BLaER1 treated with 17β-estradiol and CSF1 and Interleukin-3, amounts not matched to agents 10 nM and 100 nM (cell line): ENCODE results near the gene MAN1B1.
A peak's percentile ranks its signal among the peaks of the same experiment; 100 is the strongest.

ENCODE experiments used
- H3K27ac ChIP-seq, 11 experiments: shearing (Covaris generic); formaldehyde crosslinking; 2 replicates each; pipeline ENCODE4 v1.8.1; 2022
- H3K27me3 ChIP-seq, 11 experiments: shearing (Covaris generic); formaldehyde crosslinking; 2 replicates each; pipeline ENCODE4 v1.8.1; 2022
- H3K36me3 ChIP-seq, 11 experiments: shearing (Covaris generic); formaldehyde crosslinking; 2 replicates each; pipeline ENCODE4 v1.8.1; 2022
- H3K4me1 ChIP-seq, 10 experiments: shearing (Covaris generic); formaldehyde crosslinking; 2 replicates each; pipeline ENCODE4 v1.8.1; 2022
- H3K4me2 ChIP-seq, 11 experiments: shearing (Covaris generic); formaldehyde crosslinking; 2 replicates each; pipeline ENCODE4 v1.8.1; 2022
- H3K4me3 ChIP-seq, 10 experiments: shearing (Covaris generic); formaldehyde crosslinking; 2 replicates each; pipeline ENCODE4 v1.8.1; 2022
- H3K9ac ChIP-seq, 11 experiments: shearing (Covaris generic); formaldehyde crosslinking; 2 replicates each; pipeline ENCODE4 v1.8.1; 2022
- H3K9me3 ChIP-seq, 11 experiments: shearing (Covaris generic); formaldehyde crosslinking; replicated peaks in 1 of 11; 2 replicates each; pipeline ENCODE4 v1.8.1; 2022
- H4K20me1 ChIP-seq, 11 experiments: shearing (Covaris generic); formaldehyde crosslinking; 2 replicates each; pipeline ENCODE4 v1.8.1; 2022
- Cebpa-rat ChIP-seq, 11 experiments: shearing (Covaris generic); IDR thresholded peaks; 2 replicates each; pipeline ENCODE4 v1.8.1; 2022

MAN1B1 gene

DNA sequence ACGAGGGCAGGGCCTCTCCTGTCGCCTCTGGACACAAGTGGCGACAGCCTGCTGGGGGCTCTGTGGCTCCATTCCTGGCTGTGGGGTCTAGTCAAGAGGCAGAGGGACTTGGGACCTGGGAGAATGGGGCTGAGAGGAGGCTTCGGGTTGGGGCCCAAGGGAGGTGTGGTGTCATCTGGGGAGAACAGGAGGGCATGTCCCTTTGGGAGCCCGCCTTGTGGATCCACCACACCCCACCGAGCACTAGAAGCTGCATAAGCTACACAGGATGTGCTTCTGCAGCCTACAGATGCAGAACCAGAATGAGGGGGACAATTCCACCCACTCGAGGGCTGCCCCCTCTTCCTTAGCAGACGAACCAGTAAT, 3.9 kb upstream of the MAN1B1 start:
- Histone ChIP-seq H3K4me2 (peak overlapping the region; percentile 97 to 100 (median 99)), H3K36me3 (peaks cover 0 to 50% (median 14%) of the 10 kb centered on the region in 11 experiments; a peak in 14 of 22 replicates), H3K9me3 (no peaks in the 10 kb centered on the region), H3K4me3 (peak overlapping the region in 3 of 10 experiments; percentile 27 to 36 (median 30); a peak in 4 of 20 replicates), H3K9ac (peak overlapping the region in 8 of 11 experiments; percentile 8 to 56 (median 42); a peak in 13 of 22 replicates), H3K27ac (peak overlapping the region in 7 of 11 experiments; percentile 32 to 69 (median 57); a peak in 14 of 22 replicates), H3K27me3 (peaks cover 0 to 3% (median 0%) of the 10 kb centered on the region in 11 experiments; a peak in 1 of 22 replicates), H3K4me1 (peaks cover 85 to 91% (median 89%) of the 10 kb centered on the region in 10 experiments), H4K20me1 (peaks cover 36 to 68% (median 59%) of the 10 kb centered on the region in 11 experiments; a peak in 21 of 22 replicates)
- TF ChIP-seq Cebpa-rat (IDR thresholded peaks at IDR 0.05) = no peak

DNA sequence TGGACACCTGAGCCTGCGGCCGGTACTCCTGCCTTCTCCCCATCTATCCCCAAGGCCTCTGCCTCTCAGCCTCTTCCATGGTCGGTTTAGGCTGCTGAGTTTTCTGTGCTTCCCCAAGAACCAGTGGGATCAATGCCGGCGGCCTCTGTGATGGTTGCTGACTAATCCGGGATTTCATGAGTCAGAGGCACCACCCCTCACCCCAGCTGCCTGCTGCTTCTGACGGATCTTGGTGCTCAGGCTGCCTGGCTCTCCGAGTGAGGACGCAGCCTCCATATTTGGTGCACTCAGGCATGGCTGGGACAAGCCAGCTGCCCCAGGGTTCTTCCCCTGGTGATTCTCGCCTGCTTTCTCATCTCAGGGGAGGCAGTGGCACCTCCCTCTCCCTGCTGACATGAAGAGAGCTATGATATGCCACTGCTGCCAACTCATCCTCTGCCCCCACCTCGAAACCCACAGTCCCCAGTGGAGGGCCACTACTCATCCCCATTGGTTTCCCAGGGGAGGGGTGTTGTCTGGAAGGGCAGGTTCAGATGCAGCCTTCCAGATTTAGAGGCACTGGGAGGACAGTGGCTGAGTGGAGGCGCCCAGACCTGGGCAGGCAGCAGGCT, 3.3 kb upstream of the MAN1B1 start:
- Histone ChIP-seq H3K4me1 (peaks cover 86 to 92% (median 89%) of the 10 kb centered on the region in 10 experiments), H3K27me3 (peaks cover 0 to 3% (median 0%) of the 10 kb centered on the region in 11 experiments; a peak in 1 of 22 replicates), H4K20me1 (peaks cover 31 to 62% (median 55%) of the 10 kb centered on the region in 11 experiments; a peak in 21 of 22 replicates), H3K36me3 (peaks cover 0 to 47% (median 14%) of the 10 kb centered on the region in 11 experiments; a peak in 14 of 22 replicates), H3K4me2 (peak overlapping the region; percentile 97 to 100 (median 99)), H3K4me3 (peak overlapping the region in 5 of 10 experiments; percentile 12 to 41 (median 30); a peak in 6 of 20 replicates), H3K27ac (peak overlapping the region in 9 of 11 experiments; percentile 32 to 69 (median 59); a peak in 17 of 22 replicates), H3K9ac (peak overlapping the region in 8 of 11 experiments; percentile 29 to 56 (median 52); a peak in 15 of 22 replicates), H3K9me3 (no peaks in the 10 kb centered on the region)
- no peak for TF ChIP-seq Cebpa-rat (IDR thresholded peaks at IDR 0.05)

DNA sequence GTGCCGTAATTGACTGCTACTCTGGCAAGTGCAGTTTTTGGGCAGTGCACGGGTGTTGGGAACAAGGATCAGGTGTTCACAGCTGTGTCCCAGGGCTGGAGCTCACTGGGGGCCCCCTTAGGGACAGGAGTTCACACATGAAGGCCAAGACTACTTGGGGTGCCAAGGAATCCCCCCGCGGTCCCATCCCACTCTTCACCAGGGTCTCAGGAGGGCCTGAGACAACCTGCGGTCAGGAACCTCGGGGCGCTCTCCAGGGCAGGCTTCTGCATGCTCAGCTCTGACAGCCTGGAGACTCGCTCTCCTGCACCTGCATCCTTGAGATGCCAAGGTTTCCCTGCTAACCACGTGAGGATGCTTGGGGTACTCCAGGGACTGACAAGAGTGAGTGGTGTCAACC, 2.3 kb upstream of the MAN1B1 start:
- TF ChIP-seq Cebpa-rat (IDR thresholded peaks at IDR 0.05) = no peak
- Histone ChIP-seq H3K4me1 (peaks cover 87 to 92% (median 89%) of the 10 kb centered on the region in 10 experiments), H3K27me3 (peaks cover 0 to 3% (median 0%) of the 10 kb centered on the region in 11 experiments; a peak in 1 of 22 replicates), H3K27ac (peak overlapping the region in 5 of 11 experiments; percentile 52 to 69 (median 59); a peak in 6 of 22 replicates), H3K9me3 (no peaks in the 10 kb centered on the region), H3K4me2 (peak overlapping the region; percentile 97 to 100 (median 99)), H3K4me3 (peak overlapping the region in 2 of 10 experiments; percentile 20 to 23; a peak in 2 of 20 replicates), H4K20me1 (peaks cover 23 to 52% (median 45%) of the 10 kb centered on the region in 11 experiments; a peak in 21 of 22 replicates), H3K36me3 (peaks cover 0 to 37% (median 14%) of the 10 kb centered on the region in 11 experiments; a peak in 14 of 22 replicates), H3K9ac (peak overlapping the region in 4 of 11 experiments; percentile 42 to 54 (median 46); a peak in 4 of 22 replicates)

DNA sequence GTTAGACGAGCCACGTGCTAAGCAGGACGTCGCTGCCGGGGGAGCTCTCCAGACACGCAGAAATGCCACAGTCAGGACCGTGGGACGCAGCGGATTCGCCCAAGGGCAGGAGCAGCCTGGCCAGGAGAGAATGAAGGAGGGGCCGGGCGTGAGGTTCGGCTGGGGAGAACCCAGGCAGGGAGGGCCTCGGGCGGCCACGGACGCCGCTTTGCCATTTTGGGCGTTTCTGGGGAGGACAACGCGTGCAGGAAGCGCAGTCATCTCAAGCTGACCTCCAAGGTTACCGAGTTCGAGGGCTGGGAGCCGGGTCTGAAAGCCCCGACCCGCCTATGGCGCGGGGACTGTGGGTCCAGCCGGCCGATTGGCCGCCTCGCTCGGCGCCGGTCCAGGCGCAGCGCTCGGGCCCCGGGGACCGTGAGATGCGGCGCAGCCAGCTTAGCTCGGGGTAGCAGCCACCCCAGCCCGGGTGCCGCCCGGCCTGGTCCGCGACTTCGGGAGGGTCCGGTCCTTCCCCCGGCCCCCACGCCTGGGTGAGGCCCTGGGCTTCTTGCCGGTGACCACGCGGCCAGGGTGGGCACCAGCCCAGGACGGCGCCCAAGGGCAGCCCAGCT, 760 bp upstream of the MAN1B1 start:
- TF ChIP-seq Cebpa-rat (IDR thresholded peaks at IDR 0.05) = no peak
- Histone ChIP-seq H3K9ac (peak overlapping the region; percentile 78 to 90 (median 83)), H3K36me3 (peaks cover 0 to 34% (median 15%) of the 10 kb centered on the region in 11 experiments; a peak in 16 of 22 replicates), H3K9me3 (no peaks in the 10 kb centered on the region), H3K4me1 (peaks cover 83 to 92% (median 88%) of the 10 kb centered on the region in 10 experiments), H3K27ac (peak overlapping the region; percentile 77 to 94 (median 89)), H3K4me2 (peak overlapping the region; percentile 97 to 100 (median 99)), H4K20me1 (peaks cover 13 to 37% (median 30%) of the 10 kb centered on the region in 11 experiments; a peak in 21 of 22 replicates), H3K4me3 (peak overlapping the region; percentile 66 to 83 (median 76)), H3K27me3 (0 out of 22 replicates have a peak, but pooled peaks cover 0 to 3% (median 0%) of the 10 kb centered on the region in 11 experiments)

DNA sequence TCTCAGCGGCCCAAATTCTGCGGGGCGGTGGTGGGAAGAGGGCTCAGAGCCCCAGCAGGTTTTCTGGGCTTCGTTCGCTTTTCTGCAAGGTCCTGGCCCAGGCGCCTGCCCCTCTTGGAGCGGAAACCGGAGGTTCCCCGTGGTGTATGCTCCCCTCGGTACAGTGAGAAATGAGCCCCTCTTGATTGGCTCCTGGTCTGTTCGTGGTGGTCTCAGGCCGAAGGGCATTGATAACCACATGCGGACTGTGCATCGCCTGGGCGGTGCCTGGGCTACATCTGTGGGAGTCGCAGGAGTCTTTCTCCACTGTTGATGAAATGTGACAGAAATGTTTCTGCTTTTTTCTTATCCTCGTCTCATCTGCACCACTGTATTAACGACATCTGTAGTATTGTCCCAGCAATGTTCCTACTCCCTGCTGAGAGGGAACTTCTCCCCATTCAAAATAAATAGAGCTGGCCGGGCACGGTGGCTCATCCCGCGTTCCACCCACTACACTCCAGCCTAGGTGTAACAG, 682 bp downstream of the MAN1B1 start:
- TF ChIP-seq Cebpa-rat (IDR thresholded peaks at IDR 0.05) = no peak
- H3K27me3 ChIP-seq = no peaks in the 10 kb centered on the region
- H3K36me3 ChIP-seq = peaks cover 4 to 34% (median 14%) of the 10 kb centered on the region in 11 experiments; a peak in 16 of 22 replicates
- H3K9me3 ChIP-seq = no peaks in the 10 kb centered on the region
- peak overlapping the region; percentile 57 to 94 (median 84) for H3K27ac ChIP-seq
- peaks cover 71 to 80% (median 77%) of the 10 kb centered on the region in 10 experiments for H3K4me1 ChIP-seq
- peak overlapping the region; percentile 82 to 100 (median 98) for H3K4me2 ChIP-seq
- H3K9ac ChIP-seq = peak overlapping the region; percentile 78 to 90 (median 83)
- H4K20me1 ChIP-seq = peaks cover 8 to 23% (median 19%) of the 10 kb centered on the region in 11 experiments; a peak in 20 of 22 replicates
- peak overlapping the region; percentile 66 to 83 (median 76) for H3K4me3 ChIP-seq

DNA sequence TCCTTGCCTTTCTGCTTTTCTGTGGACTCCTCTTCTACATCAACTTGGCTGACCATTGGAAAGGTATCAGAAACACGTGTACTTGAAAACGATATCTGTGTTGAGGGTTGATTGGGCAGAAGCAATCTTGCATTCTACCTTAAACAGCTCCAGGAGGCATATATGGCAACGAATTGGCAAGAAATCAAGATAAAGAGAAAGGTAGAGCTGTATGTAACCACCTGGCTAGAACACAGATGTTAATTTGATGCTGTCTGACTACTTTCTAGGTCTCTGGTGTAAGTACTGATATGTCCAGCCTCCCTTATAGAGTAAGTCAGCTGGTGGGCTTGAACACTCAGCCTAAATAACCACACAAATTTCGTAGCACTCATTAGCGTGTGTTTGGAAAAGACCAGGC, 1.3 kb downstream of the MAN1B1 start:
- peak overlapping the region in 6 of 11 experiments; percentile 45 to 94 (median 72); a peak in 7 of 22 replicates for H3K27ac ChIP-seq
- peaks cover 65 to 73% (median 71%) of the 10 kb centered on the region in 10 experiments for H3K4me1 ChIP-seq
- H3K9ac ChIP-seq = peak overlapping the region in 8 of 11 experiments; percentile 78 to 90 (median 83); a peak in 8 of 22 replicates
- H3K4me3 ChIP-seq = peak overlapping the region in 4 of 10 experiments; percentile 67 to 77 (median 72); a peak in 7 of 20 replicates
- H3K36me3 ChIP-seq = peaks cover 11 to 34% (median 17%) of the 10 kb centered on the region in 11 experiments; a peak in 18 of 22 replicates
- no peak for TF ChIP-seq Cebpa-rat (IDR thresholded peaks at IDR 0.05)
- no peaks in the 10 kb centered on the region for H3K9me3 ChIP-seq
- H3K4me2 ChIP-seq = peak overlapping the region; percentile 82 to 100 (median 98)
- peaks cover 1 to 16% (median 12%) of the 10 kb centered on the region in 11 experiments; a peak in 20 of 22 replicates for H4K20me1 ChIP-seq
- no peaks in the 10 kb centered on the region for H3K27me3 ChIP-seq

DNA sequence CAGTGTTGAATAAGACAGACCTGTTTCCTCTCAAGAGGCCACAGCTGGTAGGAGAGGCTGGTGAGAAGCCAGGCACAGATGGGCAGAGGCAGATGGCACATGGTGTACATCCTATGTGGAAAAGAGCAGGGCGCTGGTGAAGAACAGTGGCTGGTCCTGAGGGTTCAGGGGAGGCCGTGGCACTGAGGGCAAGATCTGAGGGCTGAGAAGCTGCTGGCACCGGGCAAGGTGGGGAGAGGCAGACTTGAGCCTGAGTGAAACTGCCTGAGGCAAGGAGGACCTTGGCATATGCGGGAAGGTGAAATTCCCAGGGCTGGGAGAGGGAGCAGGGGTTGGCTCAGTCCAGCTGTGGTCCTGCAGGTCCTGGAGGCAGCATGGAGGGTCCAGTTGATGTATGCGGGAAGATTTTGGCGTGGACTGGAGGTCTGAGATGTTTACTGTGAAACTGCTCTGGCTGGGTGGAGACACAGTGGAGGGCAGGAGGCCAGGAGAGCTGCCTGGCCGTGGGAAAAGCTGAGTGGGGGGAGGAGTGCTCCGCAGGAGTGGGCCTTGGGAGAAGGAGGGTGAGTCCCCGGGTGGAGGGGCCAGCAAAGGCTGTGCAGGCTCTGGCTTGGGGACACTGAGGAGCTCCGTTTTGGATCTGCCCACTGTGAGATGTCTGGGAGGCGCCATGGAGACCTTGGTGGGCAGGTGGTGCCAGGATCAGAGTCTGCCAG, 2.6 kb downstream of the MAN1B1 start:
- Histone ChIP-seq H3K4me2 (peak overlapping the region; percentile 82 to 100 (median 98)), H3K4me3 (peak overlapping the region in 2 of 10 experiments; percentile 7 to 27; a peak in 3 of 20 replicates), H3K27ac (peak overlapping the region in 10 of 11 experiments; percentile 11 to 94 (median 56); a peak in 20 of 22 replicates), H3K36me3 (peaks cover 12 to 45% (median 21%) of the 10 kb centered on the region in 11 experiments; a peak in 18 of 22 replicates), H3K9ac (peak overlapping the region; percentile 22 to 85 (median 40); a peak in 19 of 22 replicates), H4K20me1 (peaks cover 0 to 4% (median 3%) of the 10 kb centered on the region in 11 experiments; a peak in 9 of 22 replicates), H3K27me3 (no peaks in the 10 kb centered on the region), H3K4me1 (peaks cover 52 to 61% (median 58%) of the 10 kb centered on the region in 10 experiments), H3K9me3 (no peaks in the 10 kb centered on the region)
- no peak for TF ChIP-seq Cebpa-rat (IDR thresholded peaks at IDR 0.05)
